Fibroblast of pulmonary artery (primary cell): ENCODE data around the gene DBI.

ENCODE experiments used
- DNase-seq: peaks from one replicate; pipeline ENCODE4 v3.0.0-alpha.2; 2010; ENCODE audit warnings: low read depth
- H3K4me3 ChIP-seq: replicated peaks from 2 replicates; pipeline ENCODE4 v1.5.1; 2011; ENCODE audit warnings: low read depth, mild to moderate bottlenecking, control low read depth, low read length, moderate library complexity
- CTCF ChIP-seq: IDR thresholded peaks from 2 replicates; pipeline ENCODE4 v1.5.1; 2011; ENCODE audit warnings: mild to moderate bottlenecking, control low read depth, low read length, inconsistent platforms; ENCODE audit errors: missing control alignments

Gene DBI

GRCh38 chr2:119366649-119367471 lies at the start of gene DBI, which contains the start of gene C2orf76:
TSS of gene DBI (plus strand) at chr2:119366977. CDS start at chr2:119367052, 75 bp downstream.
TSS of gene C2orf76 (minus strand) at chr2:119366834. CDS start at chr2:119339959, 26,875 bp downstream.
- TF ChIP-seq CTCF = no peak

GRCh38 chr2:119317554-119317953 lies 49.2 kb upstream of the DBI start:
- H3K4me3 ChIP-seq = no peak overlapping the region
- no peak for DNase-seq
- no peak for TF ChIP-seq CTCF

More at GRCh38 chr2:119366649-119367471, at the start of gene DBI, which contains the start of gene C2orf76:
- peak; percentile 95 for DNase-seq
- peak within 1 kb of the TSS; percentile 94 for H3K4me3 ChIP-seq

DNA sequence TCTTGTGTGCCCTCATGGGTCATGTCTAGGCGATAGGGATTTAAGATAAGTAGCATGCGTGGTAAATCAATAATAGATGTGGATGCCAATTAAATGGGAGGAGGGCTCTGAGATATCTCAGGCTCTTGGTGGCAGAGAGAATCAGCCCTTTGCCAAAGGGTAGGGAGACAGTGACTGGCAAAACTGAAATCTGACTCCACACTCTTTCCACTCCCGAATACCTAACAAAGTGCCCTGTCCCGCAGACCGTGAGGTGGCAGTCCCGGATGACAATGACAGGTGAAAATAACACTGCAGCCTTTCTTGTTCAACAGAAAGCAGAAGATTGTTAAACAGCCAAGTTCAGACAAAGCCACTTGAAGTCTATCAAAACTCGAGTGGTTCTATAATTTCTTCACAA lies 47.2 kb upstream of the DBI start:
- TF ChIP-seq CTCF = no peak
- no peak overlapping the region for H3K4me3 ChIP-seq
- no peak for DNase-seq

DNA sequence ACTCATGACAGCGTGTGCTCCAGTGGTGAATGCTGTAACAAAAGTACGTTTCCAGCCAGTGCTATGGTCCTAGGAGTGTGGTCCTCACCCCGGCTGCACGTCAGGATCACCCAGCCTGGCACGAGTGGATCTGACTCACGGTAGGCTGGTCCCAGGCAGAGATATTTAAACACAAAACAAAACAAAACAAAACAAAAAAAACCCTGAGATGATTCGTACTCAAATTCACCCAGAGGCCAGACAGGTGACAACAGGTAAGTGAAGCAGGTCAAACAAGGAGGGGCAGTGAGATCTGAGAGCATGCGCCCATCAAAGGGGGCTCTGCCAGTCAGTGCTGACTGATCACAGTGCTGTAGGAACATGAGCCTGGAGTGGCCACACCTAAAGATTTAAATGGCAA lies 43.3 kb upstream of the DBI start:
- TF ChIP-seq CTCF = no peak
- DNase-seq = no peak
- H3K4me3 ChIP-seq = no peak overlapping the region

GRCh38 chr2:119324685-119325270 lies 42.0 kb upstream of the DBI start:
- TF ChIP-seq CTCF = no peak
- DNase-seq = no peak
- no peak overlapping the region for H3K4me3 ChIP-seq

DNA sequence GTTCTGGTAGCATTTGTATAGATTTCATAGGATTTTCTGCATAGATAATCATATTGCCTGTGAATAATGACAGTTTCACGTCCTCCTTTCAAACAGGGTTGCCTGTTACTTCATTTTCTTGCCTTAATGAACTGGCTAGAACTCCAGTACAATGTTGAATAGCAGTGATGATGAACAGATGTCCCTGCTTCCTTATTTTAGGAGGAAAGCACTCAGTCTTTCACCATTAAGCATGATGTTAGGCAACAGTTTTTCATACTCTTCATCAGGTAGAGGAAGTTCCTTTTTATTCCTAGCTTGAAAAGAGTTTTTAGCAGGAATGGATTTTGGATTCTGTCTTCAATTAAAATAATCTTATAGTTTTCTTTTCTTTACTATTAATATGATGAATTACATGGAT lies 39.8 kb upstream of the DBI start:
- no peak for TF ChIP-seq CTCF
- no peak for DNase-seq
- H3K4me3 ChIP-seq = no peak overlapping the region

- H3K4me3 ChIP-seq = no peak overlapping the region
- no peak for TF ChIP-seq CTCF
- DNase-seq = no peak
These were observed 39.3 kb upstream of the DBI start for GRCh38 chr2:119327431-119327830.
